NCI-H1436 (cell line): ENCODE measurements around the gene GRK3.
"Not testable (repeated sequence)": the region's sequence is repeated elsewhere in the genome, so short reads cannot be mapped to it uniquely, and the experiment has no call there.

Experiments used
- DNase-seq: peaks from one replicate; lab custom pipeline; 2025; lab: John Stamatoyannopoulos, UW

The GRK3 gene

DNA sequence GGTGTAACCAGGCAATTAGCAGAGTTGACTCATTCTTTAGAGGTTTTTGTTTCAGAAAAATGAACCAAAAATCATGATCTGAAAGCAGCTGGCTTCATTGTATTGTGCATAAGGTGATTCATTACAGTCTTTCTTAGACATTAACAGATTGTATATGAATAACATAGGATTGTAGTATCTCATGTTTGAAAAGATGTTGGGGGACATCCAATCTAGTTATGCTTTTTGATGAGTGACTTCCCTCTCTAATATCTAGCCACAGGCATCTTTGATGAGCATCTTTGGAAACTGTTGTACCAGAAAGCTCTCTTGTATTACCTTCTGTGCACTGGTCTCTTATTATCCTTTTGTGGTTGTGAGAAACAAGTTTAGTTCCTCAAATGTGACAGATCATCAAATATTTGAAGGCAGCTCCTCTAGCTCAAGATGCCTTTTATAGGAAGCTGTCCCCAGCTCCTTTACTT lies 8.3 kb downstream of the GRK3 start:
- DNase-seq = no peak

DNA sequence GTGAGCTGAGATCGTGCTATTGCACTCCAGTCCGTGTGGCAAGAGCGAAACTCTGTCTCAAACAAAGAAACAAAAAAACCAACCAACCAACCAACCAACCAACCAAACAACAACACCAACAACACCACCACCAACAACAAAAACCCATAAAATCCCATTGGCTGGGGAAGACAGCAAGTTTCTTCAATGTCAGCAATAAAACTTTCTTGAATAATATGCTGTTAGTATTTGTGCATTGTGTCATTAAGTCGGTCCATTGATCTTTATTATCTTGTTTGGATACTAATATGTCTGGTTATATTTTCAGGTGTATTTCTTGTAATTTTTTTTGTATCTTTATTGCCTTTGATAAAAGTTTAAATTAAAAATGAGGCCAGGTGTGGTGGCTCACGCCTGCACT lies 9.4 kb downstream of the GRK3 start:
- no peak for DNase-seq

DNA sequence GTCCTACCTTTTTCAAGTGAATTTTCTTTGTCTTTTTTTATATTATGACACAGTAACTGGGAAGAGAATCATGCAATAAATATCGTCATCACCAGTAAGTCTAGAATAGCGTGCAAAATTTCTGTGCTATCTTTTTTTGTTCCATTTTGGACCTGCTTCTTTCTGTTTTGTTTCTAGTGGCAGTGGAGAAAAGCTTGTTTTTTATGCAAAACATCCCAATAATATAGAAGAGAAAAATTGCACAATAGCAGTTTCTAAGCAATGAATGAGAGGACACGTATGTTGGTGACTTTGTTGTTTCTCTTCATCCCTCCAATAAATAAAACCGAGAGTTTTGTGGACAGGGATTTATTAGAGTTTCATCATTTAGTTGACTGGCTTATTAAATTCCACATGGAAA lies 10.3 kb downstream of the GRK3 start:
- DNase-seq = no peak

DNA sequence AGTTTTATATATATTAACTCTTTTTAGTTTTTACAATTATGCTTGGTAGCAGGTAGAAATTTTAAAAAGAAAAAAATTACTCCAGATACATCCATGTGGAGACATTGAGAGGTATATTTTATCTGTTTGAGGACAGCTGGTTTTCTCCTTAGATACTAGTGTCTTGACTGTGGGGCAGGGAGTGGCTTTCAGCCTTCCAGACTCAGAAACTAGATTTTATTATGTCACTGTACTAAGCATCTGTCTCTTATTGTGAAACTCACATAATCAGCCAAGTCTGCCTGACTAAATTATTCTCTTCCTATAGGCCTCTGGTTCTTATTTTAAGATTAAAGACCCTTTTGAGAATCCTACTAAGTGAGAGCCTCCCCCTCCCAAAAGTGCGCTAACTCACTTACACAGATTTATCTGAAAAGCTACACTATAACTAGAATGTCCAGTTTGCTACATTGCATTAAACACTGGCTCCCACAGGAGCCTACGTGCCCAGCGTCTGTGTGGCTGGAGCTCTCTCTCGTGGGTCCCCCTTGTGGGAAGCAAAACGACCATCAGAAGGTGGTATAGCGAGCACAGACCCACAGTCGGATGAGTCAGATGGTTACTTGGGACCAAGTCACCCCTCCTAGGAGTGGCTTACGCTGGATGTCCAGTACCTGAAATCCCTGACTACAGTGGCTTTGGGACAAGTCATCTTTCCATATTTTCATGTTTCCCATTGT lies 11.4 kb downstream of the GRK3 start:
- not testable (repeated sequence) for DNase-seq

DNA sequence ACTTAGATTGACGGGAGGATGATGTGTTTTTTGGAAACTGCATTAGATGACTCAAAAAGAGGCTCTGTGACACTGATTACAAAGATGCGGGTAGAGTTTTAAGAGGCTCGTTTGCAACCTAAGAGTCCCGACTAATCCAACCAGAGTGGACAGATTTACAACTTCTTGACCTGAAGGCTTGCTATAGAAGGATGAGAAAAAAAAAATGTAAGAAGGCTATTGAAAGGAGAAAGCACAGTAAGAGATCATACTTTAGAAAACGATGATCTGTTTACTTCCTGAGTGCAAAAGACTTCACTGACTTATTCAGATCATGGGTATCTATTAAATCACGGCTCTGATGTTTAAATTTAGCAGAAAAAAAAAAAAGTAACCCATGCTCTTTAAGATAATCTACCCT lies 17.0 kb downstream of the GRK3 start:
- not testable (repeated sequence) for DNase-seq

DNA sequence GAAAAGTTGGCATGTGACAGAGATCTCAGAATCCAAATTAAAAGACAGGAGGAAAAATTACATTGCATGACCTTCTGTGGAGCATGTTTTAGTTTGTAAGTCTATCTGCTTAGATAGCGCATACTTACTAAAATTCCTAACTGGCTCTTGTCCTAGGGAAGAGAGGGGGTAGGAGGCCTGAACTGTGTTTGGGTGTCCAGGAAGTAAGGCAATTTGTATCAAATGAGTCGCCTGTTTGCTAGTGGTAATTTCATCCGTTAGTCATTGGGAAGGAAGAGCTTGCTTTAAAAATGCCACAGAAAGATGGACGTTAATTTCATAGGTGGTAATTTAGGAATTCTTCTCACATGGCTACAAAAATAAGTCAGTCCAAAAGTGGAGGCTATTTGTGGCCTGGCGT lies 18.5 kb downstream of the GRK3 start:
- no peak for DNase-seq

DNA sequence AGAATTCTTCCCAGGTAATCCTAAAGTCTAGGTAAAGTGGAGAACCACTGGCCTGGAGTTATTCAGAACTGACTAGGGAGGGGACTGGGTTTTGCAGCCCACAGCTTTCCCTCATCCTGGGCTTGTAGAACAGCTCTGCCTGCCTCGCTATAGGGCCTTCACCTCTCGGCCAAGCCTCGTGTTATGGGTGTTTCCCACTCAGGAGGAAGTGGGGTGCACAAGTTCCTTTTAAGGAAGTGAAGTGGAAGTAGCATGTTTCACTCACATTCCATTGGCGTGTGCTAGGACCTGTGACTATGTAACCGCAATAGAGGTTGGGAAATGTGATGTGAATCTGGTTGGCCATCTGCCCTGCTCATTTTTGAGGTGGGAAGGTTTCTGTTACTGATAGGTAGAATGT lies 20.5 kb downstream of the GRK3 start:
- DNase-seq = not testable (repeated sequence)

DNA sequence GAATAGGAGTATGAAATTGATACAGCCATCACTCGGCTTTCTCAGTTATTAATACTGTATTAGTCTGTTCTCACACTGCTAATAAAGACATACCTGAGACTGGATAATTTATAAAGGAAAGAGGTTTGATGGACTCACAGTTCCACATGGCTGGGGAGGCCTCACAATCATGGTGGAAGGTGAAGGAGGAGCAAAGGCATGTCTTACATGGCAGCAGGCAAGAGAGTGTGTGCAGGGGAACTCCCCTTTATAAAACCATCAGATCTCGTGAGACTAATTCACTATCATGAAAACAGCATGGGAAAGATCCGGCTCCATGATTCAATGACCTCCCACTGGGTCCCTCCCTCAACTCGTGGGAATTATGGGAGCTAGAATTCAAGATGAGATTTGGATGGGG lies 25.2 kb downstream of the GRK3 start:
- DNase-seq = not testable (repeated sequence)

DNA sequence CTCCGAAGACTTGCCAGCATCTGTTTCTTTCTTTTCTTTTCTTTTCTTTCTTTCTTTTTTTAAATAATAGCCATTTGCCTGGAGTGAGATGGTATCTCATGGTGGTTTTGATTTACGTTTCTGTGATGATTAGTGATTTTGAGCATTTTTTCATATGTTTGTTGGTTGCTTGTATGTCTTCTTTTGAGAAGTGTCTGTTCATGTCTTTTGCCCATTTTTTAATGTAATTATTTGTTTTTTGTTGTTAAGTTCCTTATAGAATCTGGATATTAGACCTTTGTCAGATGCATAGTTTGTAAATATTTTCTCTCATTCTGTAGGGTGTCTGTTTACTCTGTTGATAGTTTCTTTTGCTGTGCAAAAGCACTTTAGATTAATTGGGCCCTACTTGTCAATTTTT lies 28.8 kb downstream of the GRK3 start:
- DNase-seq = not testable (repeated sequence)

DNA sequence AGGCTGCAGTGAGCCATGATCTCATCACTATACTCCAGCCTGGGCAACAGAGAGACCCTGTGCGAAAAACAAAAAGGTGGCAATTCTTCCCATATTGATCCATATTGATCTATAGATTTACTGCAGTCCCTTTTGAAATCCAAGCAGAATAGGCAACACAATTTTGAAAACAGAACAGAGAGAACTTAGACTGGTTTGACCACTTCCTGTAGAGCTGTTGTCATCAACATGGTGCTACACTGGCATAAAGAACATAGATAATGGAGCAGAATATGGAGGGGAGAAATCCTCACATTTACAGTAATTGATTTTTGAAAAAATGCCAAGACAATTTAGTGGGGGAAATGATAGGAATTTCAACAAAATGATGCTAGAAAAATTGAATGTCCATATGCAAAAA lies 34.1 kb downstream of the GRK3 start:
- DNase-seq = no peak

DNA sequence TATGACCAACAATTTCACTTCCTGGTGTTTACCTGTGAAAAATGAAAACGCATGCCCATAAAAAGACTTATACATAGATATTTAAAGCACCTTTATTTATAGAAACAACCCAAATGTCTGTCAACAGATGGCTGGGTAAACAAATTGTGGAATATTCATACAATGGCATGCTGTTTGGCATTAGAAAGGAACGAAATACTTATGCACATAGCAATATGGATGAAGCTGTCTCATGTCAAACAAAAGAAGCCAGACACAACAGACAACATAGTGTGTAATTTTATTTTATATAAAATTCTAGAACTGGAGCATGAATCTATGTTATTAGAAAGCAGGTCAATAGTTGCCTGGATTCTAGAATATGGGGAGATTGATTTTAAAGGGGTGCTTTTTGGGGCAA lies 38.0 kb downstream of the GRK3 start:
- no peak for DNase-seq

DNA sequence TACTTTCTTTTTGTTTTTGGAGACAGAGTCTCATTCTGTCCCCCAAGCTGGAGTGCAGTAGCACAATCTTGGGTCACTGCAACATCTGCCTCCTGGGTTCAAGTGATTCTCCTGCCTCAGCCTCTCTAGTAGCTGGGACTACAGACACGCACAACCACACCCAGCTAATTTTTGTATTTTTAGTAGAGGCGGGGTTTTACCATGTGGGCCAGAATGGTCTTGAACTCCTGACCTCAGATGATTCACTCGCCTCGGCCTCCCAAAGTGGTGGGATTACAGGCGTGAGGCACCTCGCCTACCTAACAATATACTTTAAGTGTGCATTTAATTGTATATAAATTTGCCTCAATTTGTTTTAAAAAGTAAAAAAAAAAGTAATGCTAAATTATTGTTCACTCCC lies 38.4 kb downstream of the GRK3 start:
- DNase-seq = no peak

DNA sequence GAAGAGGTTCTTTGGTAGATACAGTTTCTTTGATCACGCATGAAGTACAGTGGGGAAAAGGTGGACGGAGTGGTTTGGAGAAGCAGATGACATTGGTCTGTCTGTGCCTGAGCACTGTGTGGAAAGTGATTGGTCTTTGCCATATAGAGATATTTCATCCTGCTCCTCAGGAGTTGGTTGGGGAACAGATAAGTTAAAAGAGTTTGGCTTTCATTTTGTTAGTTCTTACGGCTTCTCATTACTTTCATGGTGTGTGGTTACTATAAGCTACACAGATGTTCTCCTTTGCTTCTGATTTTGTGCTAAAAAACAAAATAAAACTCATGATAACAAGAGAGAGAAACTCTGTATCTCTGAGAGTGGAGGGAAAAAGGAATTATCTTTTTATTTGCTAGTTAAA lies 40.7 kb downstream of the GRK3 start:
- DNase-seq = not testable (repeated sequence)

DNA sequence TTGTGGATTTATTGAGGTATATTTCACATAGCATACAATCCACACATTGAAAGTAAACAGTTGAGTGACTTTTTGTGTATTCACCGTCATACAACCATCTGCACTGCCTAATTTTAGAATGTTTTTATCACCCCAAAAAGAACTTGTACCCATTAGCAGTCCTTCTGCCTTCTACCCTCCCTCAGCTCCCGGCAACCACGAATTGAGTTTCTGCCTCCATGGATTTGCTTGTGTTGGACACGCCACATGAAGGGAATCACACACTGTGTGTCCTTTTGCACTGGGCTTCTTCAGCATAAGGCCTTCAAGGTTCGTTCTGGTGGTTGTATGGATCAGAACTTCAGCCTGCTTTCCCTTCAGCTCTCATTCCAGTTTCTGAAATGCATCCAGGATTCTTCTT lies 41.1 kb downstream of the GRK3 start:
- DNase-seq = not testable (repeated sequence)

DNA sequence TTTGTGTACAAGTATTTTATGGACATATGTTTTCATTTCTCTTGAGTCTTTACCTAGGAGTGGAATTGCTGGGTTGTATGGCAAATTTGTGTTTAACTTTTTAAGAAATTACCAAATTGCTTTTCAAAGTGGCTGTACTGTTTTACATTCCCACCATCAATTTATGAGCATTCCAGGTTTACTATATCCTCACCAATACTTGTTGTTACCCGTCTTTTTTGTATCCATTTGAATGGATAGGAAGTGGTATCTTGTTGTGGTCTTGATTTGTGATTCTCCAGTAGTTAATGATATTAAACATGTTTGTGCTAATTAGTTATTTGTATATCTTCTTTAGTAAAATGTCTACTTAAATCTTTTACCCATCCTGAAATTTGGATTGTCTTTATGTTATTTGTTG lies 46.8 kb downstream of the GRK3 start:
- DNase-seq = not testable (repeated sequence)

DNA sequence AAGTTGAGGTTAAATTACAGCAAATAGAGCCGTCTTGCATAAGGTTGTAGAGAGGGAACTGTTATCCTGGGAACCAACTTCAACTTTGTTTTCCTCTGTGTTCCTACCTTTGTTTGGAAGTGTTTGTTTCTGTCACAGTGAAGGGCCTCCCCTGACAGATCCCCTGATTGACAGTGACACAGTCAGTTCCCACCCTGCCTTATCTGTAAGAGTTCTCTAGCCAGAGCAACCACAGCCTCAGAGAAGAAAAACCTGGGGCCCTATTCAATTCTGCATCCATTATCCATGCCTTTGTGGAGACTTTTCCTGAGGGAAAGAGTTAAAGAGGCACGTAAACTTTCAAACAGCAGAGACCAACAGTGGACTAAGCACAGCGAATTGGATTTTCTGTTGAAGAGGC lies 48.7 kb downstream of the GRK3 start:
- not testable (repeated sequence) for DNase-seq

DNA sequence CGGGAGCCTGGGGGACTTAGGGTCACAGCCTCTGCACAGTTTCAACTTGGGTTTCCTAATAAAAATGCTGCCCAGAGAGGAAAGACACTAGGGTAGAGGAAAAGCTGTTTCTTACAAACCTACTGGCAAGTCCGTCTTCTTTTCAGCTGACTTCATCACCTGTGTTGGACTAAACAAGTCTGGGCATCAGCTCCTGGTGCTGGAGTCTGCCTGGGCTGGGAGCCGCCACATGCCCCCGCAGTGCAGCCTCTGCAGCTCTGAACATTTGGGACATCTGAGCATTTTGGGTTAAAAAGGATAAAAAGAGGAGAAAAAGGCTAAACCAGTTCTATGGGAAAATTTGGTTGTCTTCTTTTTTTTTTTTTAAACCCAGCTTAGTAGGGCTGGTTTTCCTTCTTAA lies 49.1 kb downstream of the GRK3 start:
- DNase-seq = not testable (repeated sequence)

DNA sequence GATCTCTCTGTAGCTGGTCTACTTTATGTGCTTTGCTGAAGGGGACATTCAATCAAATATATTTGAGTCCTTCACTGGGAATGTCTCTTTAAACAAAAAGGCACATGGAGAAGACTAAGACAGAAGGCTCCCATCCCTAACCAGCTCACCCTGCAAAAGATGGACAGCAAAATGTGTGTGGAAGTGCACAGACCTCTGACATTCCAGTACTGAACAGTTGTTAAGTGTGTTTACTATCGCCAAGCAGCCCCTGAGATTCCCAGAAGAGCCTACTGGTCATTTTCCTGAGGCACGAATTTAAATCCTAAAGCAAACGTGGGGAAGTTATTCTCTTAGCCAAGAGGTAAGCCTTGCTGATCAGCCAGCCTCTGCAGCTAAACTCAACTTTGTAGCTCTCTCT lies 50.3 kb downstream of the GRK3 start:
- not testable (repeated sequence) for DNase-seq

DNA sequence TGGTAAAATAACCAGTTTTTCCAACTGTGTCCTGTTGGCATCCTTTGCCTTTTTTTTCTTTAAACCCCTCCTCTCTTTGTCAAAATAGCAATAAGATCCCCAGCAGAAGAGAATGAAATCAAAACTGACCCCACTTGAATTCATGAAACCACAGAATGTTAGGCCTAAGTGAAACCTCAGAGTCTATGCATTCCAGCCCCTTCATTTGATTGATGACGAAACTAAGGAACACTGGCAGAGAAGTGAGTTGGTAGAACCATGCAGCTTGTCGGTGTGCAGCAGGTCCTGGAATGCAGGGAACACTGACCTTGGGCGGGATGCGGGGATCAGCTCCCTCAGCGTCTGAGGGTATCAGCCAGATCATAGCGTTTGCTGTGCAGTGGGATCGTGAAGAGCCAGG lies 57.5 kb downstream of the GRK3 start:
- no peak for DNase-seq

DNA sequence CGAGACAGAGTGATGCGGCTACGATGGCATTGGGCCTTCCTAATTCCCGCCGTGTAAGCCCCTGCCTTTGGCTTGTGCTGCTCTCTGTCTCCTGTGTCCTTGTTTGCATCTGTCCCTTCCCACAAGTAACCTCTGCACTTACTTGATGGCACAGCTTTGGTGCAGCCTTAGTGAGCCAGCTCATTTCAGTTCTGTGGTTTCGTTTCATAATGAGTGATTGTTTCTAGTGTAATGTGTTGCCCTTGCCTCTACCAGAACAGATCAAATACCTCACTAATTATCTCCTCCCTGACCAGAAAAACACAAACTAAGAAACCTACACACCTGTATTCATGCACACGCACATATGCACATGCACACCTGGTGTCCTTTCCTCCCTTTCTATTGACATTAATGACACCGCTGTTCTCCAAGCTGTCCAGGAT lies 58.8 kb downstream of the GRK3 start:
- no peak for DNase-seq

DNA sequence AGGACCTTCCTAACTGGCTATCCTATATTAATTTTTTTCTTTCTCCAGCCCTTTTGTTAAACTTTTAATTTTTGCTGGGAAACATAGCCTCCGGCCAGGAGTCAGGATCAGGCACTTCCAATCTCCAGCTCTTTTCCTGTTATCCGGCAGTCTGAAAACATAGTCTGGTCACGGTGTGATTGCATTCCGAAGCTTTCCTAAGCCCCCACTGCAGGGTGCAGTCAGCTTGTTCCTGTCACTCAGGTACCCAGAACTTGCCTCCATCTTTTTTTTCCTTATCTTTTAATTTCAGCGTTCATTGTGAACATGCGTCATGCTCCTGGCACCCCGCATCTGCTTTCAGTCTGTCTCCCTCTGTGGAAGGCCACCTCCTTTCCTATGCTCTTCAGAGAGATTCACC lies 59.4 kb downstream of the GRK3 start:
- no peak for DNase-seq

DNA sequence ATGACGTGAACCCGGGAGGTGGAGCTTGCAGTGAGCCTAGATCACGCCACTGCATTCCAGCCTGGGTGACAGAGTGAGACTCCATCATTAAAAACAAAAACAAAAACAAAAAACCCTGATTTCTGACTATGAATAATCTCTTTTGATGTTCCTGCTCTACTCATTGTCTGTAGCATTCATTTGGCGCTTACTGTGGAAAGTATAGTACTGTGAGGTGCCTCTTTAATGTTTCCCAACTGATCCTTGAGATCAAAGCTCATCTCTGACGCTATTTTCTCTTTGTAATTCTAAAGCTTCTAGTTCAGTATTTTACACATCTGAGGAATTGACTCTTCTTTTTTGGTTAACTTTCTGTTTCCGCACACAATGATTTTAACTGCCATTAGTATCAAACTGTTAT lies 60.0 kb downstream of the GRK3 start:
- no peak for DNase-seq

DNA sequence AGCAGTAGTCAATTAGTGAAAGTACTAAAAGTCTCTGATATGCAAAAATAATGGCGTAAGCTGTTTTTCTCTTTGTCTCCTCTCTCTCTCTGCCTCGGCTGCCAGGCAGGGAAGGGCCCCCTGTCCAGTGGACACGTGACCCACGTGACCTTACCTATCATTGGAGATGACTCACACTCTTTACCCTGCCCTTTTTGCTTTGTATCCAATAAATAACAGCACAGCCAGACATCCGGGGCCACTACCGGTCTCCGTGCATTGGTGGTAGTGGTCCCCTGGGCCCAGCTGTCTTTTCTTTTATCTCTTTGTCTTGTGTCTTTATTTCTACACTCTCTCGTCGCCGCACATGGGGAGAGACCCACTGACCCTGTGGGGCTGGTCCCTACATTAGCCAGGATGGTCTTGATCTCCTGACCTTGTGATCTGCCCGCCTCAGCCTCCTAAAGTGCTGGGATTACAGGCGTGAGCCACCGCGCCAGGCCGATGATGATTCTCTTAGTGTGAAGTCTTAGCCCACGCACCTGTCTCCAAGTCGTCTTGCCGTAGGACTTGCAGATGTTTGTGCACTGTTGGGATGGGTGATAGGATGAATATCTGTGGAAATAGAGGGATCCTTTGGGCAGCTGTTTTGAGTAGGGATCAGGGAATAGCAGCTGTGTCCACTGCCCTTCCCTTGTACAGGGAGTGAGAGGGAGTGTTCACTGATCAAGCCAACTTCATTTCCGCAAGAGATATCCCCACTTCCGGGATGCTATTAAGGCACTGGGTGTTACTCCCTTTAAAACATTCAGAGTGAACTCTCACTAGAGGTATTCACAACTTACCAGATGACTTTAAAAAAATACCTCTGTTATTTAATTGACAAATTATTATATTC lies 61.5 kb downstream of the GRK3 start:
- not testable (repeated sequence) for DNase-seq
